ENCODE data around the gene CRB3. TPM values are rescaled to one million over a fixed set of nuclear protein-coding genes. Genes with fewer than 3 reads are reported as not detected.

The CRB3 gene
- total RNA-seq, 1 experiment from 2014 or later: 53.9 TPM

GRCh38 chr19:6429419-6430221 lies 34.5 kb upstream of the CRB3 start:
- ChIA-PET CTCF (interaction anchor here (0.5 kb wide), 1 partner anchor 87 kb away, joined by 3 read pairs; no protein-coding TSS in a partner anchor), POLR2A (no interaction called here)
- no peaks in the 10 kb centered on the region for H3K27me3 Mint-ChIP-seq (ENCODE audit: insufficient read depth, unreplicated experiment)
- Histone ChIP-seq H3K4me3 (ENCODE audit: low read depth, low read length) (no peak overlapping the region), H3K27me3 (replicated peaks; ENCODE audit: control insufficient read depth, insufficient read depth, low read length) (no peaks in the 10 kb centered on the region), H3K4me1 (peaks cover 11% of the 10 kb centered on the region), H3K36me3 (ENCODE audit: control insufficient read depth, insufficient read depth, low read length) (no peaks in the 10 kb centered on the region), H3K9me3 (no peaks in the 10 kb centered on the region)
- no peak for DNase-seq
- no TSS peak for BruUV-seq (replicated peaks)
- no peaks in the 10 kb centered on the region for H3K9me3 Mint-ChIP-seq (ENCODE audit: unreplicated experiment)
- peaks cover 6% of the 10 kb centered on the region for H3K4me1 Mint-ChIP-seq (ENCODE audit: low read depth, unreplicated experiment)
- H3K4me3 Mint-ChIP-seq (ENCODE audit: unreplicated experiment): no peak overlapping the region
- no peak overlapping the region for H3K27ac Mint-ChIP-seq (ENCODE audit: unreplicated experiment)
- intact Hi-C loops (cut with micrococcal nuclease; ENCODE audit: unreplicated experiment): loop anchor here (5.0 to 10.0 kb wide), 2 partner anchors 155 to 452 kb away; partner anchors contain the start of genes MLLT1 and RANBP3
- TF ChIP-seq, protein P1, sequence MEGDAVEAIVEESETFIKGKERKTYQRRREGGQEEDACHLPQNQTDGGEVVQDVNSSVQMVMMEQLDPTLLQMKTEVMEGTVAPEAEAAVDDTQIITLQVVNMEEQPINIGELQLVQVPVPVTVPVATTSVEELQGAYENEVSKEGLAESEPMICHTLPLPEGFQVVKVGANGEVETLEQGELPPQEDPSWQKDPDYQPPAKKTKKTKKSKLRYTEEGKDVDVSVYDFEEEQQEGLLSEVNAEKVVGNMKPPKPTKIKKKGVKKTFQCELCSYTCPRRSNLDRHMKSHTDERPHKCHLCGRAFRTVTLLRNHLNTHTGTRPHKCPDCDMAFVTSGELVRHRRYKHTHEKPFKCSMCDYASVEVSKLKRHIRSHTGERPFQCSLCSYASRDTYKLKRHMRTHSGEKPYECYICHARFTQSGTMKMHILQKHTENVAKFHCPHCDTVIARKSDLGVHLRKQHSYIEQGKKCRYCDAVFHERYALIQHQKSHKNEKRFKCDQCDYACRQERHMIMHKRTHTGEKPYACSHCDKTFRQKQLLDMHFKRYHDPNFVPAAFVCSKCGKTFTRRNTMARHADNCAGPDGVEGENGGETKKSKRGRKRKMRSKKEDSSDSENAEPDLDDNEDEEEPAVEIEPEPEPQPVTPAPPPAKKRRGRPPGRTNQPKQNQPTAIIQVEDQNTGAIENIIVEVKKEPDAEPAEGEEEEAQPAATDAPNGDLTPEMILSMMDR (IDR thresholded peaks at IDR 0.05; ENCODE audit: insufficient read depth in 1 of 2, low read depth in 1 of 2, low read length in 1 of 2, severe bottlenecking in 1 of 2, unreplicated experiment in 1 of 2): no peak
- H3K36me3 Mint-ChIP-seq (ENCODE audit: insufficient read depth, unreplicated experiment): peaks cover 9% of the 10 kb centered on the region

DNA sequence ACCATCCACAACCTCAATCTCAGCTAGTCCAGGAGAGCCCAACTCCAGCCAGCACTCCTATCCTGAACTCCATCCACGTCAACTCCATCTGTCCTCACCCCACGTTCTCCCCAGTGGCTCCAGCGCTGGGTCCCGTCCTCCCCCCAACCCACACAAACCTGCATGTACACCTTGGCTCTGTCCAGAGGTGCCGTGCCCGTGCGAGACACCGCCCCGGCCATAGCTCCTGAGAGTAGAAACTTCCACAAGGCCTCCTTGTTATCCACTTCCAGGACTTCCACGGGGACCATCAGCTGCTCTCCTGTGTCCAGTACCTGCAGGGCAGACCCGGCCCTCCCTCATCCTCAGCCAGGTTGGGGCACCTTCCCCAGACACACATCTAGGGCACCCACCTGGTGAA lies 32.2 kb upstream of the CRB3 start:
- TF ChIP-seq, protein P1 (IDR thresholded peaks at IDR 0.05; ENCODE audit: insufficient read depth in 1 of 2, low read depth in 1 of 2, low read length in 1 of 2, severe bottlenecking in 1 of 2, unreplicated experiment in 1 of 2): no peak
- ChIA-PET CTCF (interaction anchor here (0.6 kb wide), 1 partner anchor 38 kb away, joined by 5 read pairs; no protein-coding TSS in a partner anchor), POLR2A (no interaction called here)
- Mint-ChIP-seq H3K27me3 (ENCODE audit: insufficient read depth, unreplicated experiment) (no peaks in the 10 kb centered on the region), H3K36me3 (ENCODE audit: insufficient read depth, unreplicated experiment) (no peaks in the 10 kb centered on the region), H3K4me3 (ENCODE audit: unreplicated experiment) (no peak overlapping the region), H3K9me3 (ENCODE audit: unreplicated experiment) (no peaks in the 10 kb centered on the region), H3K27ac (ENCODE audit: unreplicated experiment) (no peak overlapping the region), H3K4me1 (ENCODE audit: low read depth, unreplicated experiment) (no peaks in the 10 kb centered on the region)
- Histone ChIP-seq H3K27me3 (replicated peaks; ENCODE audit: control insufficient read depth, insufficient read depth, low read length) (no peaks in the 10 kb centered on the region), H3K4me3 (ENCODE audit: low read depth, low read length) (no peak overlapping the region), H3K9me3 (no peaks in the 10 kb centered on the region), H3K36me3 (ENCODE audit: control insufficient read depth, insufficient read depth, low read length) (no peaks in the 10 kb centered on the region), H3K4me1 (no peaks in the 10 kb centered on the region)
- DNase-seq: no peak
- intact Hi-C loops (cut with micrococcal nuclease; ENCODE audit: unreplicated experiment): no loop called here
- BruUV-seq (replicated peaks): no TSS peak

DNA sequence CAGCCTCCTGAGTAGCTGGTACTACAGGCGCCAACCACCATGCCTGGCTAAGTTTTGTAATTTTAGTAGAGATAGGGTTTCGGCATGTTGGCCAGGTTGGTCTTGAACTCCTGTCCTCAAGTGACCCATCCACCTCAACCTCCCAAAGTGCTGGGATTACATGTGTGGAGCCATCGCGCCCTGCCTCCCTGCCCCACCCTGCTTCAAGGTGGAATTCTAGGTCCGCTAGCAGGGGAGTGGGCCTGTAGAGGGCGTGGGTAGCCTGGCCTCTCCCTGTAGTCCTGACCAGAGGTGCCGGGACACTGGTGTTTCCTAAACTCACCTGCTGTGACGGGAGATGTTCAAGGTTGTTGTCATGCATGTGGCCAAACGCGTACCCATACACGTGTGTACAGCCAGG lies 30.9 kb upstream of the CRB3 start:
- Histone ChIP-seq H3K4me1 (no peaks in the 10 kb centered on the region), H3K4me3 (ENCODE audit: low read depth, low read length) (no peak overlapping the region), H3K36me3 (ENCODE audit: control insufficient read depth, insufficient read depth, low read length) (no peaks in the 10 kb centered on the region), H3K27me3 (replicated peaks; ENCODE audit: control insufficient read depth, insufficient read depth, low read length) (no peaks in the 10 kb centered on the region), H3K9me3 (no peaks in the 10 kb centered on the region)
- no peak overlapping the region for H3K4me3 Mint-ChIP-seq (ENCODE audit: unreplicated experiment)
- intact Hi-C loops (cut with micrococcal nuclease; ENCODE audit: unreplicated experiment): no loop called here
- no peaks in the 10 kb centered on the region for H3K9me3 Mint-ChIP-seq (ENCODE audit: unreplicated experiment)
- no peaks in the 10 kb centered on the region for H3K4me1 Mint-ChIP-seq (ENCODE audit: low read depth, unreplicated experiment)
- DNase-seq: no peak
- no peaks in the 10 kb centered on the region for H3K36me3 Mint-ChIP-seq (ENCODE audit: insufficient read depth, unreplicated experiment)
- BruUV-seq (replicated peaks): no TSS peak
- CTCF ChIA-PET: interaction anchor here (0.8 kb wide), 1 partner anchor 114 kb away, joined by 7 read pairs; no protein-coding TSS in a partner anchor
- TF ChIP-seq, protein P1 (IDR thresholded peaks at IDR 0.05; ENCODE audit: insufficient read depth in 1 of 2, low read depth in 1 of 2, low read length in 1 of 2, severe bottlenecking in 1 of 2, unreplicated experiment in 1 of 2): no peak
- no peak overlapping the region for H3K27ac Mint-ChIP-seq (ENCODE audit: unreplicated experiment)
- H3K27me3 Mint-ChIP-seq (ENCODE audit: insufficient read depth, unreplicated experiment): no peaks in the 10 kb centered on the region
- POLR2A ChIA-PET: no interaction called here

Measured in Caco-2 (cell line).